ENCODE measurements around the gene VWC2.

The VWC2 gene

GRCh38 chr7:49852619-49853462 is 79.4 kb downstream of the VWC2 start:
- no peak for DNase-seq

GRCh38 chr7:49855281-49855980 is 82.0 kb downstream of the VWC2 start:
- DNase-seq, result no peak

GRCh38 chr7:49860293-49860692 is 86.9 kb downstream of the VWC2 start:
- no peak for DNase-seq

- DNase-seq, result no peak
Observed at GRCh38 chr7:49866076-49866735, 92.8 kb downstream of the VWC2 start.

- DNase-seq, result no peak
Observed at GRCh38 chr7:49866910-49867309, 93.5 kb downstream of the VWC2 start.

- no peak for DNase-seq
Observed at GRCh38 chr7:49873420-49873819, 100.0 kb downstream of the VWC2 start.

- DNase-seq, result no peak
Observed at GRCh38 chr7:49875336-49875735, 101.9 kb downstream of the VWC2 start.

GRCh38 chr7:49876202-49876601 is 102.8 kb downstream of the VWC2 start:
- DNase-seq, result no peak

- DNase-seq, result no peak
Observed at GRCh38 chr7:49878089-49878488, 104.7 kb downstream of the VWC2 start.

GRCh38 chr7:49878627-49879026 is 105.2 kb downstream of the VWC2 start:
- DNase-seq, result no peak

GRCh38 chr7:49883933-49884332 is 110.5 kb downstream of the VWC2 start:
- no peak for DNase-seq

GRCh38 chr7:49885593-49886285 is 112.3 kb downstream of the VWC2 start:
- DNase-seq, result no peak

- DNase-seq, result no peak
Observed at GRCh38 chr7:49892481-49892880, 119.0 kb downstream of the VWC2 start.

- no peak for DNase-seq
Observed at GRCh38 chr7:49893131-49893530, 119.7 kb downstream of the VWC2 start.

GRCh38 chr7:49894543-49894942 is 121.1 kb downstream of the VWC2 start:
- DNase-seq, result no peak

- DNase-seq, result no peak
Observed at GRCh38 chr7:49911909-49912308, 138.5 kb downstream of the VWC2 start.

GRCh38 chr7:49926720-49927119 is 153.3 kb downstream of the VWC2 start:
- no peak for DNase-seq

GRCh38 chr7:49927631-49928030 is 154.2 kb downstream of the VWC2 start:
- DNase-seq, result no peak

- DNase-seq, result no peak
Observed at GRCh38 chr7:49928787-49929186, 155.3 kb downstream of the VWC2 start.

- no peak for DNase-seq
Observed at GRCh38 chr7:49931627-49932026, 158.2 kb downstream of the VWC2 start.

GRCh38 chr7:49937608-49938007 is 164.2 kb downstream of the VWC2 start:
- DNase-seq, result no peak
